ENCODE measurements around the gene SRPK1.
"Not testable (repeated sequence)": the region's sequence is repeated elsewhere in the genome, so short reads cannot be mapped to it uniquely, and the experiment has no call there.

SRPK1 gene

DNA sequence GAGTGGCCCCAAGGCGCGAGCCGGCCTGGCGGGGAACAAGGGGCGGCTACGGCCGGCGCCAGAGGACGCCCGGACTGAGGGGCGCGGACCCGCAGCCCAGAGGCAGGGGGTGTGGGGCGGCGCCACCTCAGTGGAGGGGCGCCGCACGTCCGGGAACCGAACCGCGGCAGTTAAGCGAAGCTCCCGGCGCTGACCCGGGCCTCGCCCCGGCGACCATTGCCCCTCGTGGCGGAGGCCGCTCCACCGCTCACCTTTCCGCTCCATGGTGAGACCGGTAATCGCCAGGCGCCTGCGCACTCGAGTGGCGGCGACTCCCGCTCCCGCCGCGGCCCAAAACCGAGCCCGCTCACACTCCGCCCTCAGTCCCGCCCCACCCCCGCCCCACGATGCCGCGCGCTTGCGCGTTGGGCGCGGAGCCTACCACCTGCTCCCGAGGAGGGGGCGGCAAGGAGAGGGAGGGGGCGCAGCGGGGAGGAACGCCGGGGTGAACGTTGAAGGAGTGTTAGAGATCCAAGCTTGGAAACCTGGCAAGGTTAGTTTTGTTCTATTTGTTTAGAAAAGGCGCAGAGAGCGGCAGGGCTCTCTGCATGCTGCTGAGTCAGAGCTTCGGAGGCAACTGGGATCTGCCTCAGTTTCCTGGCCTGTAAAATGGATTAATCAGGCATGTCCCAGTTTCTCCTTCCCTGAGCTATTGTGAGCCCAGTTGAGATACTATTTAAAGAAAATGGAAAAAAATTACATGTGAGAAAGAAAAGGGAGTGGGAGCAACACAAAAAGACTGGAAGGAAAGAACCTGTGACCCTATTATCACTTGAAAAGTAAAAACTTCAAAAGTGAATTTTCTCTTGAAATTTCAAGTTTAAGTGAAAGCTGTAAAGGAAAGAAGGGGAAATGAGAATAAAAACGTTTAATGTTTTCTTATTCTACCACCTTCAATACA lies at the start of gene SRPK1:
SRPK1 (minus strand) TSS at position 306 of the 940 bp plus-strand sequence; CDS start at position 264, 42 bp downstream.
- DNase-seq (ENCODE audit: low spot score): peak; percentile 98

DNA sequence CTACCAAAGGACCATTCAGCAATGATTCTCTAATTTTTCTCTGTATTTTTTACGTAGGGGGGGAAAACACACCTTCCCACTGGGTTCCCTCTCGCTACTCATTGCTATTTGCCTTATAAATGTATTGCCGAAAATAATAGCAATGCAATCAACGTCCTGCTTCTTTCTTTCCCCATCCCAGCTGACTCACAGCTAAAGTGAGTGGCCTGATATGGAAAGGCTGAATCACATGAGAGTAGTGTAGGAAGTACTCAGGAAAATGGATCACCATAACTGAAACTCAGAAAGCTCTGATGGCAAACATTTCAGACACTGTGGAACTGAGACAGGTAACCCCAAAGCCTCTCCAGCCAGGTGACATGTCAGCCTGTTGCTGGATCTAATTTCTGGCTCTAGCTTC lies 49.3 kb upstream of the SRPK1 start:
- DNase-seq (ENCODE audit: low spot score): peak; percentile 70

DNA sequence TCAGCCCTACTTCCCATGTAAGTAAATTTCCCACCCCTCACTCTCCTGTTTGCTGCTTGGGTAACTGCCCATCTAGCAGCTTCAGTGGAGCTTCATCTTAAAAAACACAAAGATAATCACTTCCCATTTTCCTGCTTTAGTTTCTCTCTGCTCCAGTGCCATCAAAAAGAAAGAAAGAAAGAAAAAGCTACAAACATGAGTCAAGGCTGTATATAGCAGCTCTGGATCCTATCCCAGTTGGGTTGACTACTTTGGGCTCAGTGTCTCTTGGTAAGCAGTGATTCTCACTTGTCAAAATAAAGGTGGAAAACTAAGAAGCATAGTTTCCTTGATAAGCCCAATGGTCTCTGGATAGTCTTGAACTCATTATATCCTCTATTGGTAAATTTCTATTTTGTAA lies 48.7 kb upstream of the SRPK1 start:
- DNase-seq (ENCODE audit: low spot score): no peak

DNA sequence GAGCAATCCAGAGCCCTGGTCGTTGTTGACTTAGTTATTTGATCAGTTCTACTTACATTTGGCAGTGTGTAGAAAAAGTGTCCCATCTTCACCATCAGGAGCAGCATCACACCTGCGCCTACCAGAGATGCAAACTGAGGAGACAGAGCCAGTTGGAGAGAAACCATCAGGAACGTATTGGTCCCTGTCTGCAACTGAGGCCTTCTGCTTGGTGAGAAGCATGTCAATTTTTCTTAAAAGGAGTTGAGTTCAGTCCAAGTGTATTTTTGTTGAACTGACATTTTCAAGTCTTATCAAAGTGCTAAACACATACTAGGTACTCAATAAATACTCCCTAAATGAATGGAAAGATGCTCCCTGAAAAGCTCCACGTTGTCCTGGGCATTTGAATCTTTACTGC lies 47.9 kb upstream of the SRPK1 start:
- DNase-seq (ENCODE audit: low spot score): no peak

DNA sequence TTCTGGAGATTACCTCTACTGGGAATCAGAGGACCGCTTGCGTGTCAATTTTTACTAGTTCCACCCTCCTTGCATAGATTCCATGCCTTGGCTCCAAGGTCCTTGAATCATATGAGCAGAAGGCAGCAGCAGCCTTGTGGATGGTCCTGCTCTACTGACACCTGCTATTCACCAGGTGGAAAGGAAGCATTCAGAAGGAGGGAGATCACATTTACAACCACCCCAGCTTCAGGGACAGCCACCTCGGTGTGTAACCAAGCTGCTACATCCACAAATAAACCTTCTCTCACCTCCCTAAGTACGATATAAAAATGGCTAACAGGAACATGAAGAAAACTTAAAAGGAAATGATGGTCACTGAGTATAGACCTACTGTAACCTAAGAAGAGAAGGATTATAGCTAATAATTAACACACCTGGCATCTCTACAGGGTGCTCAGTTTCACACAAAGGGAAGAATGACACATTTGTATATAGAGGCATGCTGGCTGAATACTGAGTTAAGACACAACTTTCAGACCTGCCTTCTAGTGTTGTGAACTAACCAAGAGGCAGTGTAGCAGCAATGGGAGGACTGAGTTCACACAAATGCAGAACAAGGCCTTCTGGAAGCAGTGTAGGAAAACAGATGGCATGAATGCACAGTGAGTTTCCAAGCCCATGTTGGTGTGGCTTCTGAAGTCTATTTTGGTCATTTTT lies 46.3 kb upstream of the SRPK1 start:
- DNase-seq (ENCODE audit: low spot score): no peak

DNA sequence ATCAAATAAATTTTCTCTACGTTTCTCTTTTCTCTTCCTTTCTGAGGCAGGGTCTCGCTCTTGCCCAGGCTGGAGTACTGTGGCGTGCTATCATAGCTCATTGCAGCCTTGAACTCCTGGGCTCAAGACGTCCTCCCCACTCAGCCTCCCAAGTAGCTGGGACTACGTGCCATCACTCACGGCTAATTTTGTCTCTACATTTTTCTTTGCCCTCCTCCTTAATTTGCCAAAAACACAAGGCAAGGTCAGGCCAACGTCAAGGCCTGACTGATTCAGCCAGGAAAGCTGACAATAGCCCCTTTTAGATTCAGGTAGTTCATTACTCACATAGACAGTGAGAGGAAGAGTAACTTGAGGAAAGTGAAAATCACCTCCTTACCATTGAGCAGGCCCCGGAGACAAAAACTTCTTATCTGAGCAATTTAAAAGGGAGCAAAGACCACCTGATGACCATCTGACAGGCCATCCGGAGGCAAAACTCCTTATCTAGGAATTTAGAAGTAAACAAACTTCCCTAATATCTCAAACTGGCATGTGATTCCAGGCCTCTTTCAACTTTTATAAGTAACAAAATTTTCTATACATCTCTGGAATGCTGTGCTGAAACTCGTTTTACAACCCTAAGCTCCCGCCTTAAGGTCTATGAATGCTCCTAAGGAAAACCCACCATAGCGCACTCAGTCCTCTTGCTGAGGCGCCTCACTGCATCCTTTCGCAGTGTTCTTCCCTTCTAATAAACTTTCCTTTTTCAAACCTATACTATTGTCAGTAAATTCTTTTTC lies 42.1 kb upstream of the SRPK1 start:
- DNase-seq (ENCODE audit: low spot score): no peak

DNA sequence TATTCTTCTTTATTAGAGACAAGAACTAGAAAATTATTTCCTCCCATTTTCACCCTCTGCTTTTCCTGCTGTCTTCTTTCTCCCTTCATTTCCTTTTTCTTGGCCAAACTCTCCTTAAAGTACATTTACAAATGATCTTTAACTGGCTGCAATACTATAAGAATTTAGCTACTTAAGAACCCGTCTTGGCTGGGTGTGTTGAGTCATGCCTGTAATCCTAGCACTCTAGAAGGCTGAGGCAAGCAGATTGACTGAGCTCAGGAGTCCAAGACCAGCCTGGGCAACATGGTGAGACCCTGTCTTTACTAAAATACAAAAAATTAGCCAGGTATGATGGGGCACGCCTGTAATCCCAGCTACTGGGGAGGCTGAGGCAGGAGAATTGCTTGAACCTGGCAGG lies 39.3 kb upstream of the SRPK1 start:
- DNase-seq (ENCODE audit: low spot score): no peak

DNA sequence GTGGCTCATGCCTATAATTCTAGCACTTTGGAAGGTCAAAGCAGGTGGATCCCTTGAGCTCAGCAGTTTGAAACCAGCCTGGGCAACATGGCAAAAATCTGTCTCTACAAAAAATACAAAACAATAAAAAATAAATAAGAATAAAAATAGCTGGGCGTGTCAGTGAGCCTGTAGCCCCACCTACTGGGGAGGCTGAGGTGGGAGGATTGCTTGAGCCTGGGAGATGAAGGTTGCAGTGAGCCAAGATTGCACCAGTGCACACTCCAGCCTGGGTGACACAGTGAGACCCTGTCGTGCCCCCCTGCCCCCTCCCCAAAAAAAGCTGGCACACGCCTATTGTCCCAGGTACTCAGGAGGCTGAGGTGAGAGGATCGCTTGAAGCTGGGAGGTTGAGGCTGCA lies 35.1 kb upstream of the SRPK1 start:
- no peak for DNase-seq (ENCODE audit: low spot score)

DNA sequence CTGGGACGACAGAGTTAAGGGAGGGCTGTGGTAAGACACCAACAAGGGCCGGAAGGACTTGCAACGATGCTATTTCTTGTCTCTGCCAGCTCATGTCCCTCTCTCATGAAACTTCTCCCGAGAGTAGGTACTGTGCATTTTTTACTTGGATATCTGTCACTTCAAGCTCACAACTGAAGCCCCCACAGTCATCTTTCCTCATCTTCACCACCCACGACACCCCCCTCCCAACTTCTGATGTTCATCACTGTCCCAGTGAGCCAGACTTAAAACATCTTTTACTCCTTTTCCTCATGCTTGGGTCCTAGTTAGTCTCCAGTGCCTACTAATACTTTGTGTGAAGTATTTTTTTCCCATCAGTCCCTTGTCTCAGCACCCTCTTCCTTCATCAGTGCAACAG lies 34.6 kb upstream of the SRPK1 start:
- DNase-seq (ENCODE audit: low spot score): no peak

DNA sequence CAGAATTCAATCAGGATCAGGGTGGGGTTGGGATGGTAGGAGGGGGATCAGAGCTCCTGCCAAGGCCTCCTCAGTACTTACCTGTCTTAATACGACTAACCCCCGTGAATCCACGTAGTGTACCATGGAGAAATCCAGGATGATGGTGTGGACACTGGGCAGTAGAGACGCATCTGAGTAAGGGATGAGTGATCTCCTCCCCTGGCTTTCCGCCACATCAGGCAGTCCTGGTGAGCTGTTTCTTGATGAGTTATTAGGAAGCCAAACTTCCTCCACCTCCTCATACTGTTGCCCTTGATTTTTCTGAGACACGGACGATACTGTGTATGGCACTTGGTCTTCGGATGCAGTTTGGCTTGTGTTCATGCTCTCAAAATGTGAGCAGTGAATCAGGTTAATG lies 34.2 kb upstream of the SRPK1 start:
- DNase-seq (ENCODE audit: low spot score): no peak

DNA sequence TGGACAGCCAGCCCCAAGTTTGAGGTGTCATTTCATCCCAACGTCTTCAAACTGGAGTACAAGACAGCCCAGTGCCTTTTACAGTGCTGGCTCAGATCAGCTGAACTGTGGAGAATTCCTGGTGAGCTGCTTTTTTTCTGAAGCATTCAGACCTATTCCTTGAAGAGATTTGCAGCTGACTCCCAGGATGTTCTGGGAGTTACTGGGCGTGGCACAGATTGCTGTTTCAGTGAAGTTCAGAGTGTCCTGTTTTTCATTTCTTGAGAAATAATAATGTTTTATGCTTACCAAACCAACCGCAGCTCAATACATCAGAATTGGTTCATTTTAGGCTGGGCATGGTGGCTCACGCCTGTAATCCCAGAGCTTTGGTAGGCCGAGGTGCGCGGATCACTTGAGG lies 33.4 kb upstream of the SRPK1 start:
- no peak for DNase-seq (ENCODE audit: low spot score)

DNA sequence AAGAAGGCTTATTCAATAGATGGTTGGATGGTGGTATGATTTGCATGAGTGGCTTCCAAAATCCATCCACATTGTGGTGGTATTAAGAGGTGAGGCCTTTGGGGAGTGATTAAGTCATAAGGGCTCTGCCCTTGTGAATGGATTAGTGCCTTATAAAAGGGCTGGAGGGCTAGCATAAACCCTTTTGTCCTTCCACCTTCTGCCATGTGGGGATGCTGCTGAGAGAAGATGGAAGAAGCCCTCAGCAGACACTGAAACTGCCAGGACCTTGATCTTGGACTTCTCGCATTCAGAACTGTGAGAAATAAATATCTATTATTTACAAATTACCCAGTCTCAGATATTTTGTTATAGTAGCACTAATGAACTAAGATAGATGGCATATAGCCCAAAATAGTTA lies 27.8 kb upstream of the SRPK1 start:
- DNase-seq (ENCODE audit: low spot score): no peak

DNA sequence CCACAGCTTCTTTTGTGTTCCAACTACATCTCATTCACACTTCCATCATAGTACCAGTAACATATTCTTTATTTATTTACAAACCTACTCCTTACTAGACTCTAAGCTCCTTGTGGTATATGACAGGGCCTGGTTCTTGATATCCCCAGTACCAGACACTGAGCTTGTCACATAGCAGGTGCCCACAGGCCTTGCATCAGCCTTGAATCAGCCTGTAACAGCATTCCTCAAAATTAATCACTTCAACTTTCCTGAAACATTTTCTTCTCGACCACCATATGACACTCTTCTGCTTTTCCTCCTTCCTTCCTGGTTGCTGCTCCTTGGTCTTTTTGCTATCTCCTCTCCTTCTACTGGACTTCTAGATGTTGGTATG lies 24.7 kb upstream of the SRPK1 start:
- no peak for DNase-seq (ENCODE audit: low spot score)

DNA sequence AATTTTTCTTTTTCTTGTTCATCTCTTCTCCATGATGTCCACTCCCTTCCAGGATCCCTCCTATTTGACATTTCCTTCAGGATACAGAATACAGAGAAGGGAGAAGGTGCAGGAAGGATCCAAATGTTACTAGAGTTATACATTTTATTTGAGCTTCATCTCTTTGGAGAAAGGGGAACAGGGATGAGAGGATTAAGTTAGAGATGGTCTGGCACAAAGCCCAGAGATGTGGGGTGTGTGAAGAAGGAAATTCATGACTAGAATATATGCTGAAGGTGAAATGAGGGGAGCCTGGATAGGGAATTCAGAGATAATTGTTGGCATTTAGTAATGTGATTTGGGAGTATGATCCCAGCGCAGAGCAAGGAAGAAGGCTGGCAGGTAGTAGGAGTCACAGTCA lies 22.5 kb upstream of the SRPK1 start:
- no peak for DNase-seq (ENCODE audit: low spot score)

DNA sequence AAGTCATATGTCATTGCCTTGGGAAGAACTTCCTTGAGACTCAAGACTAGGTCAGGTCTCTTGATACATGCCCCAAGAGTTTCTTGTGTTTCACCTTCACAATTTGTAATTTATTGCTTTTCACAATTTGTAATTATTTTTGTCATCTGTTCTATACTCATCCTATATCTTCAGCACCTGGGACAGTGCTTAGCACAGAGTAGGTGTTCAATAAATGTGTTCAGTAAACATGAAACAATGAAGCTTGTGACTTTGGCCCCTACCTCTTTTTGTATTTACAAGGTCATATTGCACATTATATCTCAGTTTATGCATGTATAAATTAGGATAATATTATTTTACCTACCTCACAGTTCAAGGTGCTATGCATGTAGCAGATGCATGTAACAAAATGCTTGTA lies 21.5 kb upstream of the SRPK1 start:
- DNase-seq (ENCODE audit: low spot score): no peak

DNA sequence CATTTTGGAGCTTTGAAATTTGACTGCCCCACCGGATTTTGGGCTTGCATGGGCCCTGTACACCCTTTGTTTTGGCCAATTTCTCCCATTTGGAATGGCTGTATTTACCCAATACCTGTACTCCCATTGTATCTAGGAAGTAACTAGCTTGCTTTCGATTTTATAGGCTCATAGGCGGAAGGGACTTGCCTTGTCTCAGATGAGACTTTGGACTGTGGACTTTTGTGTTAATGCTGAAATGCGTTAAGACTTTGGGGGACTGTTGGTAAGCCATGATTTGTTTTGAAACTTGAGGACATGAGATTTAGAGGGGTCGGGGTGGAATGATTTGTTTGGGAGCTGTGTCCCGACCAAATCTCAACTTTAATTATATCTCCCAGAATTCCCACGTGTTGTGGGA lies 20.3 kb upstream of the SRPK1 start:
- not testable (repeated sequence) for DNase-seq (ENCODE audit: low spot score)

DNA sequence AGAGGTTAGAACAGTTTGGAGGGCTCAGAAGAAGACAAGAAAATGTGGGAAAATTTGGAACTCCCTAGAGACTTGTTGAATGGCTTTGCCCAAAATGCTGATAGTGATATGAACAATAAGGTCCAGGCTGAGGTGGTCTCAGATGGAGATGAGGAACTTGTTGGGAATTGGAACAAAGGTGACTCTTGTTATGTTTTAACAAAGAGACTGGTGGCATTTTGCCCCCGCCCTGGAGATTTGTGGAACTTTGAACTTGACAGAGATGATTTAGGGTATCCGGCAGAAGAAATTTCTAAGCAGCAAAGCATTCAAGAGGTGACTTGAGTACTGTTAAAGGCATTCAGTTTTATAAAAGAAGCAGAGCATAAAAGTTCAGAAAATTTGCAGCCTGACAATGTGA lies 19.1 kb upstream of the SRPK1 start:
- DNase-seq (ENCODE audit: low spot score): not testable (repeated sequence)

DNA sequence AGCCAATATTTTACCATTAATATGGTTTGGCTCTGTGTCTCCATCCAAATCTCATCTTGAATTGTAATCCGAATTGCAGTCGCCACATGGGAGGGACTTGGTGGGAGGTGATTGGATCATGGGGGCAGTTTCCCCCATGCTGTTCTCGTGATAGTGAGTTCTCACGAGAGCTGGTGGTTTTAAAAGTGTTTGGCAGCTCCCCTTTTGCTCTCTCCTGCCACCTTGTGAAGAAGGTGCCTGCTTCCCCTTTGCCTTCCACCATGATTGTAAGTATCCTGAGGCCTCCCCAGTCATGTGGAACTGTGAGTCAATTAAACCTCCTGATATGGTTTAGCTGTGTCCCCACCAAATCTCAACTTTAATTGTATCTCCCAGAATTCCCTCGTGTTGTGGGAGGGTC lies 18.4 kb upstream of the SRPK1 start:
- not testable (repeated sequence) for DNase-seq (ENCODE audit: low spot score)

DNA sequence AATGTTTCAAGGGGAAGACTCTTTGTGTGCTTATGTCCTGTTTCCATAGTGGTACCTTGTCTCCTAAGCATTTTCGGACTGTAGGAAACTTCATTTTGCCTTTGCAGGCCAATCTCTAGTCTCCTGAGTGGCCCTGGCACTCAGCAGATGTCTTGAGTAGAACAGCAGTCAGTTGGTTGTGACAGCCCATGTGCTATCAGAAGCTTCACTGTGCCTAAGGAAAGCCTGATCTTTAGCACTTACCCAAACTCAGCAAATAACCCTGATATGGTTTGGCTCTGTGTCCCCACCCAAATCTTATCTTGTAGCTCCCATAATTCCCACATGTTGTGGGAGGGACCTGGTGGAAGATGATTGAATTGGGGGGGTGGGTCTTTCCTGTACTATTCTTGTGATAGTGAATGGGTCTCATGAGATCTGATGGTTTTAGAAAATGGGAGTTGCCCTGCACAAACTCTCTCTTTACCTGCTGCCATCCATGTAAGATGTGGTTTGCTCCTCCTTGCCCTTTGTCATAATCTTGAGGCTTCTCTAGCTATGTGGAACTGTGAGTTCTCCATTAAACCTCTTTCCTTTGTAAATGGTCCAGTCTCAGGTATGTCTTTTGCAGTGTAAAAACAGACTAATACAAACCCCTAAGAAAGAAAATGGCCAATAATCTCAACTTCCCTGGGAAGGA lies 15.9 kb upstream of the SRPK1 start:
- DNase-seq (ENCODE audit: low spot score): no peak

DNA sequence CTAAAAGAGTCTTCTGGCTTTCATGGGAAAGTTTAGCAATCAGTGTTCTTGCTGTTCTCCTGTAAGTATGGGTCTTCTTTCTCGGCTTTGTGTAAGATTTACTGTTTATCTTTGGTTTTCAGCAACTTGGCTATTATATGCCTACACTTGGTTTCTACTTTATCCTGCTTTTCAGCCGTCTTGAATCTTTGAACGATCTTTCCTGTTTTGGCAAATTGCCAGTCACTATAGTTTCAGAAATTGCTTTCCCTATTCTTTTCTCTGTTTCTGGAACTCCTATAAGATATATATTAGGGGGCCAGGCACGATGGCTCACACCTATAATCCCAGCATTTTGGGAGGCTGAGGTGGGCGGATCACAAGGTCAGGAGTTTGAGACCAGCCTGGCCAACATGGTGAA lies 14.6 kb upstream of the SRPK1 start:
- DNase-seq (ENCODE audit: low spot score): no peak

DNA sequence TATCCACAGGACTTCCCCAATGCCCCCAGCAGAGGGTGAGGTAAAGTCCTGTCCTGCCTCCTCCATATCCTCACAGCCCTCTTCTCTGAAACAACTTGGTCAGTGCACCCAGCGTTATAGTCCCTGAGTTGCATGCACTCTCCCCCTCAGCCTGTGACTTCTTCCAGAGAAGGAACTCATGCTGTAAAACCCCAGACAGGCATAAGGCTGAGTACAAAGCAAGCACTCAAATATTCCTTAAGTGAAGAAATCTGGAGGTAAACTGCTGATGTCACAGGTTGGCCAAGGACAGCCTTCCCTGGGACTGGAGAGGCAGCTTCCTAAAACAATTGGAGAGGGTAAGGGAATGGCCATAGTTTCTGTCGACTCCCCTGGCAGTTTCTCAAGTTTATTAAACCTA lies 12.9 kb upstream of the SRPK1 start:
- no peak for DNase-seq (ENCODE audit: low spot score)

DNA sequence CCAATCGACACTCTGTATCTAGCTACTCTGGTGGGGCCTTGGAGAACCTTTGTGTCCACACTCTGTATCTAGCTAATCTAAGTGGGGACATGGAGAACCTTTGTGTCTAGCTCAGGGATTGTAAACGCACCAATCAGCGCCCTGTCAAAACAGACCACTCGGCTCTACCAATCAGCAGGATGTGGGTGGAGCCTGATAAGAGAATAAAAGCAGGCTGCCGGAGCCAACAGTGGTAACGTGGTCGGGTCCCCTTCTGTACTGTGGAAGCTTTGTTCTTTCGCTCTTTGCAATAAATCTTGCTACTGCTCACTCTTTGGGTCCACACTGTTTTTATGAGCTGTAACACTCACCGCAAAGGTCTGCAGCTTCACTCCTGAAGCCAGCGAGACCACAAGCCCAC lies 11.0 kb upstream of the SRPK1 start:
- not testable (repeated sequence) for DNase-seq (ENCODE audit: low spot score)

Data from GM03348 (cell line).